HUES6 (cell line): ENCODE results near the gene IFNL3.
"Not testable (repeated sequence)": the region's sequence is repeated elsewhere in the genome, so short reads cannot be mapped to it uniquely, and the experiment has no call there.

Source experiments
- H3K27ac ChIP-seq: 2 replicates; pipeline ENCODE4 v1.7.0; 2013; ENCODE audit warnings: low read depth, mild to moderate bottlenecking, low read length, inconsistent platforms
- H3K27me3 ChIP-seq: 2 replicates; pipeline ENCODE4 v1.6.1; 2013; ENCODE audit warnings: low read length; ENCODE audit not compliant: control insufficient read depth, insufficient read depth
- H3K36me3 ChIP-seq: 2 replicates; pipeline ENCODE4 v1.6.1; 2013; ENCODE audit warnings: low read length; ENCODE audit not compliant: control insufficient read depth, insufficient read depth
- H3K4me1 ChIP-seq: 2 replicates; pipeline ENCODE4 v1.6.1; 2013; ENCODE audit warnings: low read length; ENCODE audit not compliant: control insufficient read depth, insufficient read depth
- H3K4me3 ChIP-seq: 2 replicates; pipeline ENCODE4 v1.5.1; 2013; ENCODE audit warnings: low read depth, low read length
- H3K9ac ChIP-seq: one replicate; pipeline ENCODE4 v1.6.1; 2013; ENCODE audit warnings: mild to moderate bottlenecking, low read length
- H3K9me3 ChIP-seq: 2 replicates; pipeline ENCODE4 v1.6.1; 2013; ENCODE audit warnings: low read depth, low read length; ENCODE audit not compliant: control insufficient read depth, insufficient read depth

Gene IFNL3

DNA sequence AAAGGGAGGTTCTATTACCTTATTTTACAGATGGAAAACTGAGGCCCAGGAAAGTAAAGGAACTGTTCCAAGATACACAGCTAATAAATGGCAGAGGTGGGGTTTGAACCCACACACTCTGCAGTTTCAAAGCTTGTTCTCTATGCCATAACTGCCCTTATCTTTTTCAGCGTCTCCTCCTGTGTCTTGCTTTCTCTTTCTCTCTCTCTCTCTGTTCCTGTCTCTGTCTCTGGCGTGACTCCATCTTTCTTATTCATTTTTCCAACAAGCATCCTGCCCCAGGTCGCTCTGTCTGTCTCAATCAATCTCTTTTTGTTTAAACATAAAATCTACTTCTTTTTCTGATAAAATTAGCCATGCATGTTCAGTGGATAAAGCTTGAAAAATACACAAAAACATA is 7.0 kb upstream of the IFNL3 start:
- H3K36me3 ChIP-seq: no peaks in the 10 kb centered on the region
- peaks cover 82% of the 10 kb centered on the region for H3K27me3 ChIP-seq
- peaks cover 6% of the 10 kb centered on the region for H3K4me1 ChIP-seq
- H3K4me3 ChIP-seq: no peak overlapping the region
- H3K9me3 ChIP-seq: no peaks in the 10 kb centered on the region
- no peak overlapping the region for H3K9ac ChIP-seq
- no peak overlapping the region for H3K27ac ChIP-seq

DNA sequence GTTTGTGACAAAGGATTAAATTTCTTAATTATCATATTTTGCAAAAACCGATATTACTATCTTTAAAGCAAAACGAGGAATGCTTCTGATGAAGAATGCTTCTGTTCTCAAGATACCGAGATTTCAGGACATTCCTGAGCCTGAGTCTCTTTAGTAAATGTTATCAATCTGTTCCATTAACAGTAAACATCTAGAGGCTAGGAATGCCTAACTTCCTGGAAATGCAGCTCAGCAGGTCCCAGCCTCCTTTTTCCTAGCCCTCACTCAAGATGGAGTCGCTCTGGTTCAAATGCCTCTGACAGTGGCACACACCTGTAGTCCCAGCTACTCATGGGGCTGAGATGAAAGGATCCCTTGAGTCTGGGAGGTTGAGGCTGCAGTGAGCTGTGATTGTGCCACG is 6.3 kb upstream of the IFNL3 start:
- Histone ChIP-seq H3K36me3 (no peaks in the 10 kb centered on the region), H3K9ac (no peak overlapping the region), H3K4me1 (peaks cover 6% of the 10 kb centered on the region), H3K27ac (no peak overlapping the region), H3K4me3 (no peak overlapping the region), H3K27me3 (peaks cover 76% of the 10 kb centered on the region), H3K9me3 (no peaks in the 10 kb centered on the region)

- H3K9ac ChIP-seq: no peak within 1 kb of the TSS
- H3K4me1 ChIP-seq: peaks cover 6% of the 10 kb centered on the region
- no peak within 1 kb of the TSS for H3K27ac ChIP-seq
- H3K4me3 ChIP-seq: peak within 1 kb of the TSS; percentile 53
- no peaks in the 10 kb centered on the region for H3K36me3 ChIP-seq
- H3K27me3 ChIP-seq: peaks cover 74% of the 10 kb centered on the region
- H3K9me3 ChIP-seq: no peaks in the 10 kb centered on the region
Observed at GRCh38 chr19:39248806-39249205, 4.0 kb upstream of the IFNL3 start, which contains the start of gene IFNL4. Gene IFNL4, minus strand, starts transcription at chr19:39248856.

DNA sequence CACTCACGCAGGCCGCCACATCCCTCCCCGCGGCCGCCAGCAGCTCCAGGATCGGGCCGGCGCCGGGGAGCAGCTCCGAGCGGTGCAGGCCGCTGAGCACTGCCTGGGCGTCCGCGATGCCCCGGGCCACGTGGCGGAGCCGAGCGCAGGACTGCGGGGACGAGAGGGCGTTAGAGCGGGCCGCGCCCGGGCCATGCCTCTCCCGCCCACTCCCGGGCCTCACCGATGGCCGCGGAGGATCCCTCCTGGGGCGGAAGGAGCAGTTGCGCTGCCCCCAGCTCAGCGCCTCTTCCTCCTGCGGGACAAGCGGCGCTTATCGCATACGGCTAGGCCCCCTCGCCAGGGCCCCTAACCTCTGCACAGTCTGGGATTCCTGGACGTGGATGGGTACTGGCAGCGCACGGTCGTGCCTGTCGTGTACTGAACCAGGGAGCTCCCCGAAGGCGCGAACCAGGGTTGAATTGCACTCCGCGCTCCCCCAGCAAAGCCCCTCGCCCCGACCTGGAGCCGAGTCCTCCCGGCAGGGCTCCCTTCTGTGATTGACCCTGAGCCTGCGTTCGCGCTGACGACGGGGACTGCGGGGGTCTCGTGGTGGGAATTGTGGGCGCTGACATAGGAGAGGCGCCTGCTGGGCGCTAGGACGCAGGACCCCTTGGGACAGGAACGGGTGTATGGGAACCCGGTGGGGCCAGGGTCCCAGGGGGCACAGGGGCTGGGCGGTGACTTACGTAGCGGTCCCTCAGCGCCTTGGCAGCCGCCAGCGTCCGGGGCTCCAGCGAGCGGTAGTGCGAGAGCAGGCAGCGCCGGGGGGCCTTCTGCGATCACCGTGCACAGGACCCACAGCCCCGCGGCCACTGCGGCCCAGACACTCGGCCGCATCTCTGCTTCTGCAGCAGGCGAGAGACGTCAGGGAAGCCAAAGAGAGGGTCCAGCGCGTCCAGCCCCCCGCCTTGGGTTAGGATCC is 3.2 kb upstream of the IFNL3 start:
- no peaks in the 10 kb centered on the region for H3K36me3 ChIP-seq
- H3K27me3 ChIP-seq: peaks cover 69% of the 10 kb centered on the region
- H3K27ac ChIP-seq: no peak overlapping the region
- peak overlapping the region; percentile 53 for H3K4me3 ChIP-seq
- H3K9me3 ChIP-seq: no peaks in the 10 kb centered on the region
- H3K4me1 ChIP-seq: peaks cover 6% of the 10 kb centered on the region
- H3K9ac ChIP-seq: no peak overlapping the region

GRCh38 chr19:39246951-39247669 is 2.3 kb upstream of the IFNL3 start:
- H3K9me3 ChIP-seq: no peaks in the 10 kb centered on the region
- H3K27ac ChIP-seq: no peak overlapping the region
- H3K36me3 ChIP-seq: no peaks in the 10 kb centered on the region
- peak overlapping the region; percentile 53 for H3K4me3 ChIP-seq
- H3K4me1 ChIP-seq: peaks cover 6% of the 10 kb centered on the region
- no peak overlapping the region for H3K9ac ChIP-seq
- peaks cover 63% of the 10 kb centered on the region for H3K27me3 ChIP-seq

- H3K9ac ChIP-seq, H3K4me1 ChIP-seq, H3K36me3 ChIP-seq, H3K9me3 ChIP-seq, H3K27ac ChIP-seq, H3K4me3 ChIP-seq: not testable (repeated sequence)
- H3K27me3 ChIP-seq: peaks cover 48% of the 10 kb centered on the region
Observed at GRCh38 chr19:39245166-39245565, 360 bp upstream of the IFNL3 start.

DNA sequence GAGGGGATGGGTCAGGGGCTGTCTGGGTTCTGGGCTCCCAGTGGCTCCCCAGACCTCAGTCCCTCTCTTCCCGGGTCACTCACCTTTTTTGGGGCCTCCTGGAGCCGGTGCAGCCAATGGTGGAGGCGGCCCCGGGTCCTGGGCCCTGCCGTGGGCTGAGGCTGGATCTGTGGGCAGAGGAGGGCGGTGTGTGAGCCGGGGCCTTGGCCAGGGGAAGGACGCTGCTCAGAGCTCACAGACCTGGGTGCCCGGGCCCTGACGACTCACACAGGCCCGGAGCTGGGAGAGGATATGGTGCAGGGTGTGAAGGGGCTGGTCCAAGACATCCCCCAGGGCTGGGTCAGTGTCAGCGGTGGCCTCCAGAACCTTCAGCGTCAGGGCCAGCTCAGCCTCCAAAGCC is 1.1 kb downstream of the IFNL3 start:
- peaks cover 47% of the 10 kb centered on the region for H3K27me3 ChIP-seq

GRCh38 chr19:39240421-39240820 is 4.4 kb downstream of the IFNL3 start:
- no peak overlapping the region for H3K9ac ChIP-seq
- no peak overlapping the region for H3K4me3 ChIP-seq
- H3K4me1 ChIP-seq: no peaks in the 10 kb centered on the region
- no peak overlapping the region for H3K27ac ChIP-seq
- no peaks in the 10 kb centered on the region for H3K9me3 ChIP-seq
- peaks cover 36% of the 10 kb centered on the region for H3K27me3 ChIP-seq
- no peaks in the 10 kb centered on the region for H3K36me3 ChIP-seq

More for the DNA sequence above, 1.1 kb downstream of the IFNL3 start:
- H3K9ac ChIP-seq, H3K4me1 ChIP-seq, H3K4me3 ChIP-seq, H3K9me3 ChIP-seq, H3K36me3 ChIP-seq, H3K27ac ChIP-seq: not testable (repeated sequence)

GRCh38 chr19:39238944-39239343 is 5.9 kb downstream of the IFNL3 start:
- Histone ChIP-seq H3K27ac (no peak overlapping the region), H3K36me3 (no peaks in the 10 kb centered on the region), H3K9ac (no peak overlapping the region), H3K4me3 (no peak overlapping the region), H3K27me3 (peaks cover 28% of the 10 kb centered on the region), H3K9me3 (no peaks in the 10 kb centered on the region), H3K4me1 (no peaks in the 10 kb centered on the region)

DNA sequence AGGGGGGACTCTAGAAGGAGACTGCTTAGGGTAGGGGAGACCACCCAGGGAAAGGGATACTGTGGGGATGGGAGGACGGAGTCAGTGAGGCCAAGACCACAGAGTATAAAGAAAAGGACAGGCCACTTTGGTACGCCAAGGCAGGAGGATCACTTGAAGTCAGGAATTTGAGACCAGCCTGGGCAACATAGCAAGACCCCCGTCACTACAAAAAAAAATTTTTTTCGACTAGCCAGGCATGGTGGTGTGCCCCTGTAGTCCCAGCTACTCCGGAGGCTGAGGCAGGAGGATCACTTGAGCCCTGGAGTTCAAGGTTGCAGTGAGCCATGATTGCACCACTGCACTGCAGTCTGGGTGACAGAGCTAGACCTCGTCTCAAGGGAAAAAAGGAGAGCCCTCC is 6.6 kb downstream of the IFNL3 start:
- Histone ChIP-seq H3K9me3 (no peaks in the 10 kb centered on the region), H3K36me3 (no peaks in the 10 kb centered on the region), H3K27ac (no peak overlapping the region), H3K27me3 (peaks cover 24% of the 10 kb centered on the region), H3K4me3 (no peak overlapping the region), H3K9ac (no peak overlapping the region), H3K4me1 (no peaks in the 10 kb centered on the region)
